HG03565 (cell line): ENCODE results near the gene IGSF9B.

Experiments used
- ATAC-seq: cut with Tn5 transposase; IDR thresholded peaks from one replicate; pipeline ENCODE4 v1.9.1; 2021; ENCODE audit warnings: mild to moderate bottlenecking, moderate library complexity; ENCODE audit not compliant: unreplicated experiment

Gene IGSF9B

GRCh38 chr11:133955081-133955891 lies 1.5 kb downstream of the IGSF9B start:
- ATAC-seq: no peak

DNA sequence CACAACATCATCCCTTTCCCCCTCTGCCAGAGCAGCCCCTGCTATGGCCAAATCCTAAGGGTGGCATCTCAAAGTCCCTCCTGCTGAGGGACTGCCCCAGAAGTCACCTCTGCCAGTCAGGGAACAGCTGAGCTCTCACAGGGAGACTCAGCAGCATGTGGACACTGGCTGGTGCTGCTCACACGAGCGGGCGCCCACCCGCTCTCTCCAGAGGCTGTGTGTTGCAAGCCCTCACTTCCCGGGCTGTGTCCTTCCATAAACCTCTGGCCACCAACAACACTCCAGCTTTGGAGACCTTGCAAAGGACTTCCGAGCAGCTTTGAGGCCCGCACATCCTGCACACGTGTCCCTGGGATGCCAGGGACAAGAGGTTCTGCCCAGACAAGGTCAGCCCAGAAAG lies 2.8 kb downstream of the IGSF9B start:
- ATAC-seq: no peak

DNA sequence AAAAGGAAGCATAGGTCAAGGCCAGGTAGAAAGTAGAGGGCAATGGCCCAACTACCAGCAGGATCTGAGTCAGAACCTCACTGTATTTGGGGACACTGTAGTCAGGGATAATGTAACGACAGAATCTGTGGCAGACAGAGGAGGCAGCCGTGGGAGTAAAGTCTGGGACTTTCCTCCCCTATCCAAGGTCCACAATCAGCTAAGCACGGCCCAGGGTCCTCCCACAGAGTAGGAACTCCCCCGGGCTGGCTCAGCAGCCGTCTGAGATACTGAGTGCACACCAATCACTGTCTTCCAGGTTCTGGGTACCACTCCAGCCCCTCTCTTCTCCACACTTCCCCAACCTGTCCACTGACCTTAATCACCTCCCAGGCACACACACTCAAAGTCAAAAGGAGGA lies 3.2 kb downstream of the IGSF9B start:
- ATAC-seq: no peak

DNA sequence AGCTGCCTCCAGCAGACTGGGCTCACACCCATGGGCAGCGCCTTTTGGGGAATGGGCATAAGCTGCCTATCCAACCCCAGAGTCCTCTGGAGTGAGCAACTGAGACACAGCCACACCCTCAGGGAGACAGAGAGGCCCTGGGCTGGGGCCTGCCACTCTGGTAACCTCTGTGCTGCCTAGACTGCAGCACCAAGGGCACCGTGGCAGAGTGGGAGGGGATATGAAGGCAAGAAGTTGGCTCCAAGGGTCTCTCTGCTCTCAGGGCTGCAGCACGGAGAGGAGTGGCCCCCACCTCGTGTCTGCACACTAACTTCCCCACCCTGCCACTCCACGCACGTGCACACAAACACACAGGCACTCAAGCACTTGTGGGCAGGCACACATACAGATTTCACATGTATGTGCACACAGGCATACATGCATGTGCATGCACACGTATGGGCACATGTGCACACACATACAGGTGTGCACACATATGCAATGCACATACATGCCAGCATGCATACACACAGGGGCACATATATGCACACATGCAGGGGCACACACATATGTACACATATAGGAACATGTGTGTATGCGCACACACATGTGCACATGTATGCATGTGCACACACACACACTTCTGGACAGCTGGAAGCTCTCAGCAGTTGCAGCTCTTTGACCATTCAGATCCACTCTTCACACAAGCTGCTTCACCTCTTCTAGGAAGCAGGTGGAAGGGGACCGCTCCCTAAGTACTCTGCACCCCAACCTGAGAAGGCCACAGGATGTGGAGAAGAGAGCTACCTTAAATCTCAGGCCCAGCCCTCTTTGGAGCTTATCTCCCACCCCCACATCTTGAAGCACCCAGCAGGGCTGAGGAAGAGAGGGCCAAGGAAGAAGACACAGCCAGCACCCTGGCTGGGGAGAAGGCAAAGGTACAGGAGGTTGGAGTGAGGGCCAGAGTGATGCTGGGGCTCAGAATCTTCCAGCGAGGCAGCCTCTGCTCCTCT lies 4.3 kb downstream of the IGSF9B start:
- no peak for ATAC-seq

GRCh38 chr11:133951327-133952198 lies 5.2 kb downstream of the IGSF9B start:
- ATAC-seq: no peak

GRCh38 chr11:133950874-133951326 lies 5.9 kb downstream of the IGSF9B start:
- no peak for ATAC-seq

- no peak for ATAC-seq
Observed at GRCh38 chr11:133950421-133950820, 6.3 kb downstream of the IGSF9B start.

- no peak for ATAC-seq
Observed at GRCh38 chr11:133949129-133949528, 7.6 kb downstream of the IGSF9B start.

- ATAC-seq: no peak
Observed at GRCh38 chr11:133948711-133949110, 8.1 kb downstream of the IGSF9B start.

- ATAC-seq: peak; percentile 59
Observed at GRCh38 chr11:133947321-133947756, 9.4 kb downstream of the IGSF9B start.

GRCh38 chr11:133946541-133947318 lies 10.0 kb downstream of the IGSF9B start:
- ATAC-seq: no peak

DNA sequence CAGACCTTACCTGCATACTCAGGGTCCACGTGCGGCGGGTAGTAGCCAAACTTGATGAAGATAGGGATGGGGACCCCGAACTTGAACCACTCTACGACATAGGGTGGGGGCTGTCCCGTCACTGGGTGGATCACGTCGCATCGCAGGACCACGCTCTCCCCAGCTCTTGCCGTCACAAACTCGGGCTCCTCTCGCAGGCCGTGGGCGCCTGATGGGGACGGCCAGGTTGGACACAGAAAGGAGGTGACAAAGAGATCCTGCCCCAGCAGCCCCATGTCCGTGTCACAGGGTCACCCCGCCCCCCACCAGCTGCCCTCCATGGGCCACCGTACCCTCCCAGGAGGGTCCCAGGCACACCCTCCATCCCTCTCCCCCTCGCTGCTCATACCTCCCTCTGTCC lies 10.7 kb downstream of the IGSF9B start:
- no peak for ATAC-seq

DNA sequence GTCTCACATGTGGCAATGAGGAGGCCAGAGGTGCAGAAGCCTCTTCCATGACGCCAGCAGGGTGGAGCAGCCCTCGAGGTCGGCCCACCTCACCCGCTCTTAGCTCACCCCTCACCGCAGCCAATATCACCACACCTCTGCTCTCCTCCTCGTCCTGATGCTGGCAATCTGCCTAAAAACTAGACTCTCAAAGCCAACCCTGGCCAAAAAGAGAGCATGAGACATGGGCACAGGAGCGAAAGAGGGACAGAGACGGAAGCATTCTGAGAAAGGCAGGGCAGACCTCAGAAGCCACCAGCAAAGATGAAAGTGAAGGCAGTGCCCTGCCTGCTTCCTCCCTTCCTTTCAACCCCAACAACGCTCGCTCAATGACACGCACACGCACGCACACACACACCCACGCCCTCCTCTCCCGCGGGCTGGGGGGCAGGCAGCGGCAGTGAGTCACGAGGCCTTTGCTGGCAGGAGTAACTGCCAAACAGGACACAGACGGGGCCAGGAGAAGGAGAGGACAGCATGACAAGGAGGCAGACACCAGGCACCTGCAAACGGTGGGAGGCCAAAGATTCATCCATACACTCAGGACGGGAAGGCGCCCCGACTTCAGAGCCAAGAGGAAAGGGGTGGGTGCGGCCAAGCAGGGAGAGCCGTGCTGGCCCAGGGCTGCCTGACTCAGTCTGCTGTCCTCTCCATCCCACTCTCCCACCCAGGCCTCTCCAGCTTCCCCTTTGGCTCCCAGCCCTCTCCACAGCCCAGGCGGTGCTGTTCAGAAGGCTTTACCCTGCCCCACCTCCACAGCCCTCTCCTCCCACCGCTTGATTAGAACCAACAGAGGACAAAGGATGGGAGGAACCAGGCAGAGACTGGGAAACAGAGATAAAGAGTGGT lies 11.4 kb downstream of the IGSF9B start:
- no peak for ATAC-seq

GRCh38 chr11:133943950-133944698 lies 12.6 kb downstream of the IGSF9B start:
- ATAC-seq: no peak

- ATAC-seq: no peak
Observed at GRCh38 chr11:133942577-133942976, 14.2 kb downstream of the IGSF9B start.

- no peak for ATAC-seq
Observed at GRCh38 chr11:133941546-133941945, 15.2 kb downstream of the IGSF9B start.

- no peak for ATAC-seq
Observed at GRCh38 chr11:133940034-133940433, 16.7 kb downstream of the IGSF9B start.

- ATAC-seq: no peak
Observed at GRCh38 chr11:133939558-133939957, 17.2 kb downstream of the IGSF9B start.
